GM10847 (cell line): ENCODE measurements around the gene TMPRSS7.

Source experiments
- POLR2A ChIP-seq: IDR thresholded peaks from 2 replicates; pipeline ENCODE4 v1.6.1; 2011; ENCODE audit not compliant: insufficient read length; ENCODE audit errors: extremely low read depth

TMPRSS7 gene

GRCh38 chr3:112121577-112122547 lies 87.3 kb downstream of the TMPRSS7 start:
- no peak for TF ChIP-seq POLR2A

- no peak for TF ChIP-seq POLR2A
Measured at GRCh38 chr3:112122870-112123269, 88.3 kb downstream of the TMPRSS7 start.

- no peak for TF ChIP-seq POLR2A
Measured at GRCh38 chr3:112123548-112123947, 89.0 kb downstream of the TMPRSS7 start.

GRCh38 chr3:112124907-112125607 lies 90.5 kb downstream of the TMPRSS7 start:
- no peak for TF ChIP-seq POLR2A

- TF ChIP-seq POLR2A = no peak
Measured at GRCh38 chr3:112126511-112126911, 92.0 kb downstream of the TMPRSS7 start.

- TF ChIP-seq POLR2A = no peak
Measured at GRCh38 chr3:112127522-112128494, 93.3 kb downstream of the TMPRSS7 start.

GRCh38 chr3:112128843-112129727 lies 94.5 kb downstream of the TMPRSS7 start:
- TF ChIP-seq POLR2A = no peak

- no peak for TF ChIP-seq POLR2A
Measured at GRCh38 chr3:112129925-112130637, 95.5 kb downstream of the TMPRSS7 start.

- TF ChIP-seq POLR2A = no peak
Measured at GRCh38 chr3:112130638-112130993, 96.1 kb downstream of the TMPRSS7 start.
